OCI-LY3 (cell line): Measurements from ENCODE around the gene P2RY8.
"Not testable (repeated sequence)": the region's sequence is repeated elsewhere in the genome, so short reads cannot be mapped to it uniquely, and the experiment has no call there.

Source experiments
- H2AFZ ChIP-seq: fragments of 200-600, 300-600 bp; shearing (Covaris generic); 2 replicates; pipeline ENCODE4 v1.6.0; 2014; ENCODE audit warnings: antibody characterized with exemption, low read depth, low read length
- H3K27ac ChIP-seq: fragments of 200-600, 300-600 bp; sonication (generic); 2 replicates; pipeline ENCODE4 v1.5.1; 2014; ENCODE audit warnings: mild to moderate bottlenecking, low read length, moderate library complexity, mixed read lengths
- H3K27me3 ChIP-seq: fragments of 200-600, 300-600 bp; sonication (generic); 2 replicates; pipeline ENCODE4 v1.6.1; 2014; ENCODE audit warnings: low read depth, low read length, mixed read lengths
- H3K36me3 ChIP-seq: fragments of 200-600, 300-600 bp; sonication (generic); replicated peaks from 2 replicates; pipeline ENCODE3; 2014; ENCODE audit warnings: low read depth, low read length, mixed read lengths
- H3K4me1 ChIP-seq: fragments of 300-600, 200-600 bp; sonication (generic); 2 replicates; pipeline ENCODE4 v1.6.1; 2014; ENCODE audit warnings: low read length, mixed read lengths
- H3K4me2 ChIP-seq: fragments of 200-600, 300-600 bp; sonication (generic); 2 replicates; pipeline ENCODE4 v1.6.1; 2014; ENCODE audit warnings: low read length, mixed read lengths
- H3K4me3 ChIP-seq: fragments of 300-600, 200-600 bp; sonication (generic); 2 replicates; pipeline ENCODE4 v1.5.1; 2014; ENCODE audit warnings: antibody characterized with exemption, mild to moderate bottlenecking, low read length, moderate library complexity
- H3K79me2 ChIP-seq: fragments of 300-600, 200-600 bp; shearing (Covaris generic); 2 replicates; pipeline ENCODE4 v1.6.1; 2014; ENCODE audit warnings: mild to moderate bottlenecking, low read length, mixed read lengths
- H3K9ac ChIP-seq: fragments of 300-600, 200-600 bp; shearing (Covaris generic); 2 replicates; pipeline ENCODE4 v1.6.0; 2014; ENCODE audit warnings: mild to moderate bottlenecking, low read length, moderate library complexity
- H3K9me3 ChIP-seq: fragments of 200-600, 300-600 bp; shearing (Covaris generic); 2 replicates; pipeline ENCODE4 v1.6.1; 2014; ENCODE audit warnings: low read length, mixed read lengths; ENCODE audit not compliant: insufficient read depth
- H4K20me1 ChIP-seq: fragments of 200-600, 300-600 bp; sonication (generic); 2 replicates; pipeline ENCODE4 v1.6.1; 2016; ENCODE audit warnings: low read length, mixed read lengths; ENCODE audit not compliant: insufficient read depth
- EZH2phosphoT487 ChIP-seq: fragments of 200-600 bp; shearing (Covaris generic); IDR thresholded peaks from 2 replicates; pipeline ENCODE4 v1.6.1; 2018; ENCODE audit warnings: antibody characterized with exemption, mixed run types, low read depth
- TF ChIP-seq, protein P1 (sequence below): fragments of 200-600, 300-600 bp; sonication (generic); IDR thresholded peaks from 2 replicates; pipeline ENCODE4 v1.5.1; 2014; ENCODE audit warnings: antibody characterized with exemption, low read length, low read depth

P2RY8 gene

DNA sequence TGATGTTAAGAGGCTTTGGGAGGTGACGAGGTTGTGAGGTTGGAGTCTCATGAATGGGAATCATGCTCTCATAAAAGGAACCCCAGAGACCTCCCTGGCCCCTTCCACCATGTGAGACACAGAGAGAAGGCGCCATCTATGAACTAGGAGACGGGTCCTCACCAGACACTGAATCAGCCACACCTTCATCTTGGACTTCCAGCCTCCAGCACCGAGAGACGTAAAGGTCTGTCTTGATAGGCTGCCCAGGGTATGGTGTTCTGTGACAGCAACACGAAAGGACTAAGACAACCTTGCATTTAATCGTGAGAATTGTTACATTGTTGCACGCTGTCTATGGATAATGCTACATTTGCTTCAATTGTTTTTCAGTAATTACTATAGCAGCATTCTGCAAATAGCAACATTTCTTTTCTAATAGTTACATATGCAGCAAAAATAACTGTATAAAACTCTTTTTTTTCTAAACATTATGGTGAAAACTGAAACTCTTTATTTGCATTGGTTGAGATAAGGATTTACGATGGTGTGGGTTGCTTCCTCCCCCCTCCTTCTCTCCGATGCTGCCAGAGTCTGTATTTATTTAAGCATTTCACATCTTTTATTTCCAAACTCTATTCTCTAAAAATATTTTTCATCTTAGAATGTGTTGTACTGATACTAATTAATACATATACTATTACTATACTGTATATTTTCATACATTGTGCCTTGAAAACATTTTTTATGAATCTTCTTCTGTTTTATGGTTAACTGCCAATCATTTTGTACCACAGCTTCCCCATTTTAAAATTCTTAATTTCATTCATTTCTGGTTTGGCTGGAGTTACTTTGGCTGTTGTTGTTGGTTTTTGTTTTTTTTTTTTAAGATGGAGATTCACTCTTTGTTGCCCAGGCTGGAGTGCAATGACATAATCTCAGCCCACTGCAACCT is 28.0 kb upstream of the P2RY8 start:
- Histone ChIP-seq H3K9me3 (no peaks in the 10 kb centered on the region), H3K9ac (no peak overlapping the region), H2AFZ (no peak overlapping the region), H3K4me1 (peaks cover 10% of the 10 kb centered on the region), H3K4me3 (peak overlapping the region; percentile 50), H3K79me2 (no peaks in the 10 kb centered on the region), H3K36me3 (no peaks in the 10 kb centered on the region), H4K20me1 (no peaks in the 10 kb centered on the region), H3K27ac (no peak overlapping the region), H3K27me3 (peaks cover 28% of the 10 kb centered on the region), H3K4me2 (peak overlapping the region; percentile 63)
- no peak for TF ChIP-seq EZH2phosphoT487
- TF ChIP-seq, protein P1, sequence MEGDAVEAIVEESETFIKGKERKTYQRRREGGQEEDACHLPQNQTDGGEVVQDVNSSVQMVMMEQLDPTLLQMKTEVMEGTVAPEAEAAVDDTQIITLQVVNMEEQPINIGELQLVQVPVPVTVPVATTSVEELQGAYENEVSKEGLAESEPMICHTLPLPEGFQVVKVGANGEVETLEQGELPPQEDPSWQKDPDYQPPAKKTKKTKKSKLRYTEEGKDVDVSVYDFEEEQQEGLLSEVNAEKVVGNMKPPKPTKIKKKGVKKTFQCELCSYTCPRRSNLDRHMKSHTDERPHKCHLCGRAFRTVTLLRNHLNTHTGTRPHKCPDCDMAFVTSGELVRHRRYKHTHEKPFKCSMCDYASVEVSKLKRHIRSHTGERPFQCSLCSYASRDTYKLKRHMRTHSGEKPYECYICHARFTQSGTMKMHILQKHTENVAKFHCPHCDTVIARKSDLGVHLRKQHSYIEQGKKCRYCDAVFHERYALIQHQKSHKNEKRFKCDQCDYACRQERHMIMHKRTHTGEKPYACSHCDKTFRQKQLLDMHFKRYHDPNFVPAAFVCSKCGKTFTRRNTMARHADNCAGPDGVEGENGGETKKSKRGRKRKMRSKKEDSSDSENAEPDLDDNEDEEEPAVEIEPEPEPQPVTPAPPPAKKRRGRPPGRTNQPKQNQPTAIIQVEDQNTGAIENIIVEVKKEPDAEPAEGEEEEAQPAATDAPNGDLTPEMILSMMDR: no peak

DNA sequence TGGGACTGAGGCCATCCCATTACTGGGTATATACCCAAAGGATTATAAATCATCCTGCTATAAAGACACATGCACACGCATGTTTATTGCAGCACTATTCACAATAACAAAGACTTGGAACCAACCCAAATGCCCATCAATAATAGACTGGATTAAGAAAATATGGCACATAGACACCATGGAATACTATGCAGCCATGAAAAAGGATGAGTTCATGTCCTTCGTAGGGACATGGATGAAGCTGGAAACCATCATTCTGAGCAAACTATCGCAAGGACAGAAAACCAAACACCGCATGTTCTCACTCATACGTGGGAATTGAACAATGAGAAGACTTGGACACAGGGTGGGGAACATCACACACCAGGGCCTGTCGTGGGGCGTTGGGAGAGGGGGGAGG is 27.1 kb upstream of the P2RY8 start:
- H3K9me3 ChIP-seq, H3K79me2 ChIP-seq, H4K20me1 ChIP-seq, H3K4me3 ChIP-seq, H3K9ac ChIP-seq, H2AFZ ChIP-seq, H3K27ac ChIP-seq, H3K36me3 ChIP-seq, H3K4me2 ChIP-seq: not testable (repeated sequence)
- Histone ChIP-seq H3K4me1 (peaks cover 10% of the 10 kb centered on the region), H3K27me3 (peaks cover 28% of the 10 kb centered on the region)

GRCh38 chrX:1561164-1561563 is 24.2 kb upstream of the P2RY8 start:
- Histone ChIP-seq H3K4me3 (no peak overlapping the region), H4K20me1 (no peaks in the 10 kb centered on the region), H3K4me2 (no peak overlapping the region), H3K27ac (no peak overlapping the region), H3K9me3 (no peaks in the 10 kb centered on the region), H2AFZ (no peak overlapping the region), H3K4me1 (peaks cover 10% of the 10 kb centered on the region), H3K36me3 (no peaks in the 10 kb centered on the region), H3K79me2 (no peaks in the 10 kb centered on the region), H3K9ac (no peak overlapping the region), H3K27me3 (peaks cover 23% of the 10 kb centered on the region; the same call in 1 of the 2 replicates)
- TF ChIP-seq EZH2phosphoT487: no peak
- TF ChIP-seq, protein P1: no peak

- Histone ChIP-seq H4K20me1 (no peaks in the 10 kb centered on the region), H3K4me1 (peaks cover 5% of the 10 kb centered on the region), H3K79me2 (no peaks in the 10 kb centered on the region), H3K36me3 (no peaks in the 10 kb centered on the region), H2AFZ (no peak overlapping the region), H3K9ac (no peak overlapping the region), H3K27ac (no peak overlapping the region), H3K4me2 (no peak overlapping the region), H3K4me3 (no peak overlapping the region), H3K9me3 (peaks cover 5% of the 10 kb centered on the region; the same call in 1 of the 2 replicates), H3K27me3 (peaks cover 14% of the 10 kb centered on the region; the same call in 1 of the 2 replicates)
- TF ChIP-seq, protein P1: no peak
- TF ChIP-seq EZH2phosphoT487: no peak
Measured at GRCh38 chrX:1558761-1559468, 21.9 kb upstream of the P2RY8 start.

DNA sequence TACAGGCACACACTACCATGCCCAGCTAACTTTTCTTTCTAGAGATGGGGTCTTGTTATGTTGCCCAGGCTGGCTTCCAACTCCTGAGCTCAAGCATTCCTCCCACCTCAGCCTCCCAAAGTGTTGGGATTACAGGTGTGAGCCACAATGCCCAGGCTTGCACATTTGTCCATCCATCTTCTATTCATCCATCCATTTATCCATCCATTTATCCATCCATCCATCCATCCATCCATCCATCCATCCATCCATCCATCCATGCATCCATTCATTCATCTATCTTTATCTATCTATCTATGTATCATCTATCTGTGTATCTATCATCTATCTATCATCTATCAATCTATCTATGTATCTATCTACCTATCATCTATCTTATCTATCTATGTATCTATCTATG is 20.5 kb upstream of the P2RY8 start:
- not testable (repeated sequence) for H3K4me3 ChIP-seq, H3K79me2 ChIP-seq, H4K20me1 ChIP-seq, H3K36me3 ChIP-seq, H3K9ac ChIP-seq, H3K9me3 ChIP-seq, H2AFZ ChIP-seq, H3K27ac ChIP-seq, H3K4me2 ChIP-seq, H3K4me1 ChIP-seq
- peaks cover 19% of the 10 kb centered on the region for H3K27me3 ChIP-seq
